Type B pancreatic cell (in vitro differentiated cells): ENCODE measurements around the gene FPR2. TPM values are rescaled to one million over a fixed set of nuclear protein-coding genes. Genes with fewer than 3 reads are reported as not detected.
A peak's percentile ranks its signal among the peaks of the same experiment; 100 is the strongest.

ENCODE experiments used
- DNase-seq: peaks from one replicate; pipeline ENCODE4 v3.0.0; 2021; ENCODE audit warnings: mixed read lengths; ENCODE audit not compliant: unreplicated experiment; ENCODE audit errors: extremely low spot score
- H3K27ac Mint-ChIP-seq: 2 replicates; pipeline ENCODE4 v1.8.0; 2021; ENCODE audit warnings: mild to moderate bottlenecking, mixed read lengths
- H3K27me3 Mint-ChIP-seq: 2 replicates; pipeline ENCODE4 v1.8.0; 2021; ENCODE audit warnings: mixed read lengths
- H3K36me3 Mint-ChIP-seq: 2 replicates; pipeline ENCODE4 v1.8.0; 2021; ENCODE audit warnings: mixed read lengths
- H3K4me1 Mint-ChIP-seq: one replicate; pipeline ENCODE4 v1.8.0; 2021; ENCODE audit warnings: mixed read lengths; ENCODE audit not compliant: unreplicated experiment
- H3K4me3 Mint-ChIP-seq: 2 replicates; pipeline ENCODE4 v1.8.0; 2021; ENCODE audit warnings: mild to moderate bottlenecking, mixed read lengths
- H3K9me3 Mint-ChIP-seq: 2 replicates; pipeline ENCODE4 v1.8.0; 2021; ENCODE audit warnings: mixed read lengths
- CTCF ChIP-seq: fragments of 200-600 bp; sonication (generic); conservative IDR thresholded peaks from 2 replicates; pipeline ENCODE4 v1.5.0; 2021; ENCODE audit warnings: antibody characterized with exemption, mild to moderate bottlenecking
- long read RNA-seq: library from polyadenylated mRNA; unstranded; transcript quantifications from one replicate; pipeline ENCODE4 v2.0.0, GENCODE V29; 2020
- total RNA-seq: library from RNA; stranded (reverse); gene quantifications from 2 replicates; pipeline ENCODE4 v1.2.1, GENCODE V29; 2021; ENCODE audit warnings: low replicate concordance

The FPR2 gene
- not detected in 2 replicates for total RNA-seq
- long read RNA-seq, result 0 reads

GRCh38 chr19:51760697-51761356, at the start of gene FPR2:
FPR2 (plus strand) TSS chr19:51761180; CDS start chr19:51768659, 7,479 bp downstream.
- DNase-seq, result no peak
- peaks cover 24% of the 10 kb centered on the region for H3K27me3 Mint-ChIP-seq
- no peaks in the 10 kb centered on the region for H3K4me1 Mint-ChIP-seq
- no peak within 1 kb of the TSS for H3K4me3 Mint-ChIP-seq
- no peaks in the 10 kb centered on the region for H3K36me3 Mint-ChIP-seq
- H3K27ac Mint-ChIP-seq, result no peak within 1 kb of the TSS
- TF ChIP-seq CTCF, result no peak
- H3K9me3 Mint-ChIP-seq, result no peaks in the 10 kb centered on the region

- Mint-ChIP-seq H3K36me3 (no peaks in the 10 kb centered on the region), H3K27ac (no peak overlapping the region), H3K9me3 (no peaks in the 10 kb centered on the region), H3K27me3 (peaks cover 40% of the 10 kb centered on the region), H3K4me3 (no peak overlapping the region), H3K4me1 (no peaks in the 10 kb centered on the region)
- no peak for DNase-seq
- no peak for TF ChIP-seq CTCF
Observed at GRCh38 chr19:51711702-51712101, 49.3 kb upstream of the FPR2 start.

GRCh38 chr19:51712461-51713081, 48.4 kb upstream of the FPR2 start:
- Mint-ChIP-seq H3K4me3 (no peak overlapping the region), H3K4me1 (no peaks in the 10 kb centered on the region), H3K9me3 (no peaks in the 10 kb centered on the region), H3K27me3 (peaks cover 48% of the 10 kb centered on the region), H3K36me3 (no peaks in the 10 kb centered on the region), H3K27ac (no peak overlapping the region)
- peak; percentile 55 for TF ChIP-seq CTCF
- no peak for DNase-seq

GRCh38 chr19:51713319-51714285, 47.4 kb upstream of the FPR2 start:
- DNase-seq, result no peak
- no peak overlapping the region for H3K27ac Mint-ChIP-seq
- H3K27me3 Mint-ChIP-seq, result peaks cover 59% of the 10 kb centered on the region
- TF ChIP-seq CTCF, result no peak
- H3K36me3 Mint-ChIP-seq, result no peaks in the 10 kb centered on the region
- H3K4me3 Mint-ChIP-seq, result no peak overlapping the region
- no peaks in the 10 kb centered on the region for H3K4me1 Mint-ChIP-seq
- H3K9me3 Mint-ChIP-seq, result no peaks in the 10 kb centered on the region

- Mint-ChIP-seq H3K4me3 (no peak overlapping the region), H3K36me3 (no peaks in the 10 kb centered on the region), H3K27ac (no peak overlapping the region), H3K27me3 (peaks cover 68% of the 10 kb centered on the region), H3K4me1 (no peaks in the 10 kb centered on the region), H3K9me3 (no peaks in the 10 kb centered on the region)
- DNase-seq, result no peak
- TF ChIP-seq CTCF, result no peak
Observed at GRCh38 chr19:51714848-51715247, 46.1 kb upstream of the FPR2 start.
